Measurements from ENCODE around the gene C1QTNF1.

The C1QTNF1 gene

GRCh38 chr17:79088997-79089328, 65.0 kb downstream of the C1QTNF1 start:
- no peak for DNase-seq (ENCODE audit: extremely low read depth in 1 of 2, low read depth in 1 of 2)

DNA sequence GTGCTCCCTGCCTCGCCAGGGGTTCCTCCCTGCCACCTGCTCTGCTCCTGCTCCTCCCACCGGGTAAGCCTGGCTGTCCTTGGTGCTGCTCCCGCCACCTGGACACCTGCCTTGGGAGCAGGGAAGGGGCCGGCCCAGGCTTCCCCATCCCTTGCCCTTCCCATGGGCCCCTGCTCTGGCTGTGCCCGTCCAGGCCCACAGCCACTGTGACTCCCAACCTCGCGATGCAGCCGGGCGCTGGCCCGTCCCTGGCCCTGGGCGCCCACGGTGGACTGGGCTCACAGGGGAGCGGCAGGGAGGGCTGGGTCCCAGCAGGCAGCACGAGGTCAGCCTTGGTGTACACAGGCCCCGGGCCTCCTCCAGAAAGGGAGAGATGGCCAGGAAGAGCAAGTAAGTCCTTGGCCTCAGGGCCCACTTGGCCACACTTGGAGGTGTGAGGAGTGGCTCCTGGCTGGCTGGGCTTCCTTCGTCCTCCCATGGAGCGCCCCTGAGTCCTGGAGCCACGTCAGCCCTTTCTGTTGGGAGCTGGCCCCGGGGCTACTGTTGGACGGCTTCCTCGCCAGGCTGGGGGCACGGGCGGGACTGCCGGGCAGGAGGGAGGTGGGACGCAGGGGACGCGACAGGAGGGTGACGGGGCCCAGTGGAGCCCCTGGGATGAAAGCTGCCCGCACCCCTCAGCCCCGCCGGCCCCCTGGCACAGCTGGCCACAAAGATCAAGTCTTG, 65.9 kb downstream of the C1QTNF1 start:
- no peak for DNase-seq (ENCODE audit: extremely low read depth in 1 of 2, low read depth in 1 of 2)

DNA sequence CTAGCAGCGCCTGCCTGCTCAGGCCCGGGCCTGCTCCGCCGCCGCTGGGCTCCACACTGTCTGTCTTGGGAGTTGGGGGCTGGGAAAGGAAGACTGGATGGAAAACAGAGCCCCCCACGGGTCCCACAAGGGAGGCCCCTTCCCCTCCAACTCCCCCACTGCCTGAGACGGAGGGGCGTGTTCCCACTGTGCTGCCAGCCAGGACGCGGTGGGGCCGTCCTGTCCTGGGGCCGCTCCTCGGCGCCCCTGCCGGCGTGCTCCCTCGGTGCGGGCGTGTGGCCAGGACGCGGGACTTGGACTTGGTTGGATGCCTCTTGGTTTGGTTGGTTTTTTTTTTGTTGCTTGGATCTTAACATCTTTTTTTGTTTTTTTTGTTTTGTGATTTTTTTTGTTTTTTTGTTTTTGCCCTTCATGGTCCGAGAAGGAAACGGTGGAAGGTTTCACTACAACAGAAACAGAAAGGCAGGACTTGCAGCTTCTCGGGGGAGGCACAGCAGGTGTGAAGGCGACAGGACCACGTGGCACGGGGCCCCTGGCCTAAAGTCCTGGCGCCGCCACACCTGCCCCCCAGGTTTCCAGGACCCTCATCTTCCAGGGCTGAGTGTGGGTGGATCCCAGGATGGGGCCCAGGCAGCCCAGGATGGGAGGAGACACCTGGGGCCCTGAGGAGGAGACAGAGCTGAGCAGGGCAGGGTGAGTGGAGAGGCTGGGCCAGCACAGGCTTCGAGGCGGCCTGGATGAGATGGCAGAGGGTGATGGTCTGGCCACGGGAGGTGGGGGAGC, 66.7 kb downstream of the C1QTNF1 start:
- DNase-seq (ENCODE audit: extremely low read depth in 1 of 2, low read depth in 1 of 2), result no peak

DNA sequence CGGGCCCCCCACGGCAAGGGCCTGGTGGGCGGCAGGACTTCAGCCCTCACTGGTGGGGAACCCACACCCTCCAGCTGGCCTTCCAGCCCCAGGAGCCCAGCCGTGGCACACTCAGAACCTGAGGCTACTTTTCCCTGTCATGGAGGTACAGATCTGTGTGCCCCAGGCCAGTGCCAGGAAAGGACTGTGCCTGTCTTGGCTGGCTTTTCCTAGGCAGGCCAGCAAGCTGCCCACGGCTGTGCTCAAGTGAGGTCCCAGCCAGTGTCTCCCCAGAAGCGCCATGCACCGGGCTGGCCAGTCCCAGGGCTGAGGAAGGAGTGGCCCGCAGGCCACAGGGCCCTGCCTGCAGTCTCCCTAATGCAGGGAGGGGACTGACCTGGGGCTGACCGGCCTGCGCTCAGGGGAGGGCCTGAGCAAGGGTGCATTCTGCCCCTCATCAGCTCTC, 67.3 kb downstream of the C1QTNF1 start:
- DNase-seq (ENCODE audit: extremely low read depth in 1 of 2, low read depth in 1 of 2), result no peak

DNA sequence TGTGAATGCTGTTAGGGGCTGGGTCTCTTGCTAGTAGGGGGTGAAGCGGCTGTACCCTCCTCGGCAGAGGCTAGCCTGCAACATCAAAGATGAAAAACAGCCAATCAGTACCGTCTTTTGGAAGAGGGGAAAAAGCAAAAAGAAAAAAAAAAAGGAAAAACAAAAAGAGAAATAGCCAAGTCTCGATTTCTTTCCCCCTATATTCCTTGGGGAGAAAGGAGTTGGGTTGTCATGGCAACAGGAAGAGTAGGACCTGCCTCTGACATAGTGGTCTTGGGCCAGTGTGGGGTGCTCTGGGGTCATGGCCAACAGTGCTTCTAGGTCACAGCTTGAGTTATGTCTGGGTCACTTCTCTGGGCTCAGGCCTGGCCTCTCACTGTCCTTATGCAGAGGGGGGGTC, 68.6 kb downstream of the C1QTNF1 start:
- DNase-seq (ENCODE audit: extremely low read depth in 1 of 2, low read depth in 1 of 2), result no peak

- no peak for DNase-seq (ENCODE audit: extremely low read depth in 1 of 2, low read depth in 1 of 2)
Measured at GRCh38 chr17:79093270-79093669, 69.3 kb downstream of the C1QTNF1 start.

GRCh38 chr17:79094261-79094660, 70.3 kb downstream of the C1QTNF1 start:
- DNase-seq (ENCODE audit: extremely low read depth in 1 of 2, low read depth in 1 of 2), result no peak

DNA sequence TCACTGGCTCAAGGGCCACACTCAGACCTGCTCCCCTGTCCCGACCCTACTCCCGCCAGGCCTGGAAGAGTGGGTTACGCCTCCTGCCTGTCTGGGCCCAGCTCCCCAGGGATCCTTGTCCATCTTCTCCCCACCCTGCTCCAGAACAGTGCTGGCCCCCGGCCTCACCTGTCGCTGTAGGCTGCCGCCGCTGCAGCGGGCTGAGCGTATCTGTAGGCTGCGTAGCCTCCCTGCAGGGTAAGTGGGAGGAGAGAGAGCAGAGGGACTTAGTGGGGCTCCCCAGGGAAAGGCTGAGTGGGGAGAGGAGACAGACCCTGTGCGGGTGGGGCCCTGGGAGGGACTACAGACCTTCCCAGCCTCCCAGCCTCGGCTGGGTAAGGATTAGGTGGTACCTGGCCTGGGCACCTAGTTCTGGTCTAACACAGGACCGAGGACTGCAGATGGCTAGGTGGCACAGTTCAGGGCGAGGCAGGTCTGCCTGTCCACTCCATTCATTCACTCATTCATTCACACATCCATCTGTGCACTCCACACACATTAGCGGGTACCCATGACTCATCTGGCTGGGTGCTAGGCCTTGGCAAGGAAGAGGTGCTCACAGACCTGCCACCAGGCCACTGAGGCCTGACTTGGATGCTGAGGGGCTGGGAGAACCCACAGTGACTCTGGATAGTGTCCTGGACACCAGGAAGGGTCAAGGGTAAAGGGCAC, 71.5 kb downstream of the C1QTNF1 start:
- no peak for DNase-seq (ENCODE audit: extremely low read depth in 1 of 2, low read depth in 1 of 2)

- no peak for DNase-seq (ENCODE audit: extremely low read depth in 1 of 2, low read depth in 1 of 2)
Measured at GRCh38 chr17:79096477-79096876, 72.5 kb downstream of the C1QTNF1 start.

DNA sequence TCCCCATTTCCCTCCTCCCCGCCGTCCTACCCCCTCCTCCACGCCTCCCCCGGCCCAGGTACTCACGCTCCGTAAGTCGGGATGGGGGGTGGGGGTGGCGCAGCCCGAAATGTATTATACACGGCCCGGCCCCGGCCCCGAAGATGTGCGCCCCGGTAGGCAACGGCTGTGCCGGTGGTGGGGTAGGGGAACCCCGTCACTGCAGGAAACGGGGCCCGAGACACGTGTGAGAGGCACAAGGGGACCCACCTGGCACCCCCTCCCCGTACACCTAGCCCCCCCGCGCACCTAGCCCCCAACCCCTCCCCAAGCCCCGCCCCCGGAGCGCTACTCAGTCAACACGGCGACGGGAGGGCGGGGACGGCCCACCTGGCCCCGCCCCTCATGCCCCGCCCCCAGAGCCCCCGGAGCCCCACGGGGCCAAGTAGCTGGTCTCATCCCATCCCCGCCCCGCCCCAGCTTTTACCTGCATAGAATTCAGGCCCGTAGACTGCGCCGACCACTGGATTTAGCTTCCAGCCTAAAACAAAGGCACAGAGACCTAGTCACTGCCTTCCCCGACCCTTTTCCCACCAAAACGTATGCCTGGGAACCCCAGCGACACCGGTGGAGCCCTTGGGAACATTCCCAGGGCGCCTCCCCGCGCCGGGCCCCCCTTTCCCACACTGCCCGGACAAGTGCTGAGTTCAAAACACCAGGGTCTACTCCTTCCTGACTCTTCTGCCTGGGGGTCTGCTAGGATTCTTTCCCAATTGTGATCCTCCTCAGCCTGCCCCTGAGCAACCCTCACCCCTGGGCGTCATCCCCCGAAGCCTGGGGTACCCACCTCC, 73.5 kb downstream of the C1QTNF1 start:
- DNase-seq (ENCODE audit: extremely low read depth in 1 of 2, low read depth in 1 of 2), result no peak

DNA sequence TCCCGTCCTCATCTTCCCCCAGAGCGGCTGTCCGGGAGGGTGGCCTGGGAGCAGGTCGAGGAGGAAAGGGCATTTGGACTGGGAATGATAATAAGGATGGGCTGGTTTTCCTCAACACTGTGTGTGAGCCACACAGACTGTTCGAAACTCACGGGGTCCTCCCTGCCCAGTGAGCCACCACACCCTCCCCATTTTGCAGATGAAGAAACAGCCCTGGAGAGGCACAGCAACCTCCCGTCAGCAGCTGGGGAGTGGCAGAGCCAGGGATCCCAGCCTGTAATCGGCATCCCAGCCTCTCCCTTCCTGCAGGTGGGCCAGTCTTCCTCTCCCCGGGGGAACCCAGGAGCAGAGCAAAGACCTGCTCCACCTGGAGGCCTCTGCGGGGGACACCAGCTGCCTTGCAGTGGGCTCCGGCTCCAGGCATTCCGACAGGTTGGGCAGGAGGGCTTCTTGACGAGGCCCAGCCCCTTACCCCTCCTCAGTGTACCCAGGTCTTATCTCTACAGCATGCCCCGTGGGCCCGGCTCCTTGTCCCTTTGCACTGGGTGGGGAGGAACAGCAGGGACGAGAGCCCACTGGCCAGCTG, 74.4 kb downstream of the C1QTNF1 start:
- no peak for DNase-seq (ENCODE audit: extremely low read depth in 1 of 2, low read depth in 1 of 2)
